ENCODE measurements around the gene EHBP1L1. TPM values are rescaled to one million over a fixed set of nuclear protein-coding genes. Genes with fewer than 3 reads are reported as not detected.
A peak's percentile ranks its signal among the peaks of the same experiment; 100 is the strongest.

EHBP1L1 gene
- total RNA-seq, 2 donors from 2014 or later, result 20.5 to 85.3 TPM

GRCh38 chr11:65611758-65612603 lies 36.1 kb downstream of the EHBP1L1 start:
- Histone ChIP-seq H3K27me3 (no peaks in the 10 kb centered on the region), H3K36me3 (no peaks in the 10 kb centered on the region), H3K4me1 (peaks cover 0 to 81% of the 10 kb centered on the region in 2 donors), H3K27ac (peak overlapping the region; percentile 89 to 91), H3K4me3 (peak overlapping the region; percentile 58 to 77), H3K9me3 (no peaks in the 10 kb centered on the region)
- DNase-seq (ENCODE audit: low spot score), result no peak
- TF ChIP-seq, protein P1, sequence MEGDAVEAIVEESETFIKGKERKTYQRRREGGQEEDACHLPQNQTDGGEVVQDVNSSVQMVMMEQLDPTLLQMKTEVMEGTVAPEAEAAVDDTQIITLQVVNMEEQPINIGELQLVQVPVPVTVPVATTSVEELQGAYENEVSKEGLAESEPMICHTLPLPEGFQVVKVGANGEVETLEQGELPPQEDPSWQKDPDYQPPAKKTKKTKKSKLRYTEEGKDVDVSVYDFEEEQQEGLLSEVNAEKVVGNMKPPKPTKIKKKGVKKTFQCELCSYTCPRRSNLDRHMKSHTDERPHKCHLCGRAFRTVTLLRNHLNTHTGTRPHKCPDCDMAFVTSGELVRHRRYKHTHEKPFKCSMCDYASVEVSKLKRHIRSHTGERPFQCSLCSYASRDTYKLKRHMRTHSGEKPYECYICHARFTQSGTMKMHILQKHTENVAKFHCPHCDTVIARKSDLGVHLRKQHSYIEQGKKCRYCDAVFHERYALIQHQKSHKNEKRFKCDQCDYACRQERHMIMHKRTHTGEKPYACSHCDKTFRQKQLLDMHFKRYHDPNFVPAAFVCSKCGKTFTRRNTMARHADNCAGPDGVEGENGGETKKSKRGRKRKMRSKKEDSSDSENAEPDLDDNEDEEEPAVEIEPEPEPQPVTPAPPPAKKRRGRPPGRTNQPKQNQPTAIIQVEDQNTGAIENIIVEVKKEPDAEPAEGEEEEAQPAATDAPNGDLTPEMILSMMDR (IDR thresholded peaks at IDR 0.05), result no peak

- H3K27me3 ChIP-seq, result no peaks in the 10 kb centered on the region
- peaks cover 5% of the 10 kb centered on the region for H3K36me3 ChIP-seq
- TF ChIP-seq, protein P1 (IDR thresholded peaks at IDR 0.05), result no peak
- H3K9me3 ChIP-seq, result no peaks in the 10 kb centered on the region
- no peak for DNase-seq (ENCODE audit: low spot score)
- peak overlapping the region; percentile 58 to 77 for H3K4me3 ChIP-seq
- peak overlapping the region; percentile 89 to 91 for H3K27ac ChIP-seq
- peaks cover 0 to 80% of the 10 kb centered on the region in 2 donors for H3K4me1 ChIP-seq
Observed at GRCh38 chr11:65612691-65613090, 36.8 kb downstream of the EHBP1L1 start.

- Histone ChIP-seq H3K36me3 (peaks cover 11% of the 10 kb centered on the region), H3K27ac (peak overlapping the region; percentile 89 to 91), H3K9me3 (no peaks in the 10 kb centered on the region), H3K4me3 (peak overlapping the region; percentile 58 to 77), H3K27me3 (no peaks in the 10 kb centered on the region), H3K4me1 (peaks cover 0 to 74% of the 10 kb centered on the region in 2 donors)
- TF ChIP-seq, protein P1 (IDR thresholded peaks at IDR 0.05), result no peak
- no peak for DNase-seq (ENCODE audit: low spot score)
Observed at GRCh38 chr11:65613091-65613928, 37.5 kb downstream of the EHBP1L1 start.

- peak; percentile 100 for DNase-seq (ENCODE audit: low spot score)
- TF ChIP-seq, protein P1 (IDR thresholded peaks at IDR 0.05), result no peak
- H3K4me3 ChIP-seq, result peak within 1 kb of the TSS; percentile 92 to 99
- H3K9me3 ChIP-seq, result no peaks in the 10 kb centered on the region
- H3K27me3 ChIP-seq, result no peaks in the 10 kb centered on the region
- peaks cover 0 to 53% of the 10 kb centered on the region in 2 donors for H3K4me1 ChIP-seq
- H3K27ac ChIP-seq, result peak within 1 kb of the TSS; percentile 89 to 91
- peaks cover 32% of the 10 kb centered on the region for H3K36me3 ChIP-seq
Observed at GRCh38 chr11:65615229-65615949, 39.5 kb downstream of the EHBP1L1 start, which contains the start of gene PCNX3. TSS of gene PCNX3 (plus strand) at chr11:65615776. CDS start at chr11:65616312, 536 bp downstream.

- Histone ChIP-seq H3K27me3 (no peaks in the 10 kb centered on the region), H3K4me1 (peaks cover 0 to 46% of the 10 kb centered on the region in 2 donors), H3K9me3 (no peaks in the 10 kb centered on the region), H3K27ac (peak overlapping the region; percentile 89), H3K36me3 (peaks cover 39% of the 10 kb centered on the region), H3K4me3 (peak overlapping the region; percentile 92 to 99)
- DNase-seq (ENCODE audit: low spot score), result no peak
- TF ChIP-seq, protein P1 (IDR thresholded peaks at IDR 0.05), result no peak
Observed at GRCh38 chr11:65615950-65616574, 40.2 kb downstream of the EHBP1L1 start.

All from right atrium auricular region (tissue), 2 donors.